DMS114 treated with DMSO at 0.1 percent for 48 hours (cell line): ENCODE data around the gene KRT8.
"Not testable (repeated sequence)": the region's sequence is repeated elsewhere in the genome, so short reads cannot be mapped to it uniquely, and the experiment has no call there.

Source experiments
- DNase-seq: peaks from one replicate; lab custom pipeline; 2025; ENCODE audit not compliant: unreplicated experiment; lab: John Stamatoyannopoulos, UW

KRT8 gene

GRCh38 chr12:52903285-52903854 is 1.5 kb downstream of the KRT8 start:
- DNase-seq = no peak

- no peak for DNase-seq
These were observed 2.9 kb downstream of the KRT8 start for GRCh38 chr12:52901715-52902541.

DNA sequence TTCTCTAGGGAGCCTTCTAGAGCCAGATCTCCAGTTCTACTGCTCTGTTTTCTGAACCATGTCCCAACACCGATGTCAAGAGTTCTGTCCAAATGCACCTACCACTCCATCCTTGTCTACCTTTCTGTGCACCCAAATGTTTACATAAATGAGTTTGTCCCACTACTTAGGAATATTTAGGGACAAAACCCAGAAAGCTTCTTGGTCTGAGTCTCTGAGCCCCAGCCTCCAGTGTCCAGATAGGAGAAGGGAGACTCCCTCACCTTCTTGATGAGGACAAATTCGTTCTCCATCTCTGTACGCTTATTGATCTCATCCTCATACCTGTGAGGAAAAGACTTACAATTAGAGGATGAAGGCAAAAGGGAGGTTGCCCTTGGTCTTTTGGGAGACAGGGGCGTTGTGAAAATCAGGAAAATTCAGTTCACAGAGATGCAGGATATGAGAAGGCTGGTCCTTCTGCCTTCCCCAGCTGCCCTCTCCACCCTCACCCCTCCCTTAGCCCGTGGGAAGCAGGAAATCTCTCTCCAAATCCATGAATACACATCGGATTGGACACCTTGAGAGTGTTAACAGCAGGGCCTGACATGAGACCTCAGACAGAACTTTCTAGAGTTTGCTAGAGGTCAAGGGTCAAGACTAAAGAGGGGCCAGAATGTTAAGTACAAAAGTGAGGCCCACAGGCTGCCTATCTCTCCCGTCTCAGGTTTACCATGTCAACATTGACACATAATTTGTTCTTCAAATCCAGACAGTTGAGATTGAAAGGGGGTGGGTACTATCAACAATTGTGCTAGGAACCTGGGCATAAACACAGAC is 3.8 kb downstream of the KRT8 start:
- no peak for DNase-seq

DNA sequence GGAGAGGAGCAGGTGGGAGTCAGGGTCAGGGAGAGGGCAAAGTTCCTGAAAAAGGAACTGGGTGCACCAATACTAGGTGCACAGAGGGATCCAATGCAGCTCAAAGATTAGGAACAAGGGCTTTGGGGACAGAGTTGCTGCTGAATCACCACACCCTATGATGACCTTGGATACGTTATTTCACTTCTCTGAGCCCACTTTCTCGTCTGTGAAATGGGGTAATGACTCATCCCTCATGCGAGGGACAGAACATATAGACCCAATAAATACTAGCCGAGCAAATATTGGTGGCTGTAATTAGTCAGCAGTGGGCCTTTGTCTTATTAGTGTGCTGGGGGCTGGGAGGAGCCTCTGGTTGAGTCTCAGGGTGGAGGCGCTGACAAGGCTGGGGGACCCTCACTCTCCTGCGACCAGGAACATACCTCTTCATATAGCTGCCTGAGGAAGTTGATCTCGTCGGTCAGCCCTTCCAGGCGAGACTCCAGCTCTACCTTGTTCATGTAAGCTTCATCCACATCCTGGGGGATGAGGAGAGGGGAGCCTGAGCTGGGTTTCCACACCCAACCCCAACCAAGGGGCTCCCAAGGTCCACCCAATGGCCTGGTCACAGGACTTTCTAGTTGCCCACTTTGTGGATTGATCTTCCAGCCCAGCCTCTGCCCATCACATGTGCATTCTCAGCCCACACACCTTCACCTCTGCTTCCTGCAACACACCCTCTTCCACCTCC is 4.5 kb downstream of the KRT8 start:
- no peak for DNase-seq

- no peak for DNase-seq
These were observed 5.4 kb downstream of the KRT8 start for GRCh38 chr12:52899338-52900035.

DNA sequence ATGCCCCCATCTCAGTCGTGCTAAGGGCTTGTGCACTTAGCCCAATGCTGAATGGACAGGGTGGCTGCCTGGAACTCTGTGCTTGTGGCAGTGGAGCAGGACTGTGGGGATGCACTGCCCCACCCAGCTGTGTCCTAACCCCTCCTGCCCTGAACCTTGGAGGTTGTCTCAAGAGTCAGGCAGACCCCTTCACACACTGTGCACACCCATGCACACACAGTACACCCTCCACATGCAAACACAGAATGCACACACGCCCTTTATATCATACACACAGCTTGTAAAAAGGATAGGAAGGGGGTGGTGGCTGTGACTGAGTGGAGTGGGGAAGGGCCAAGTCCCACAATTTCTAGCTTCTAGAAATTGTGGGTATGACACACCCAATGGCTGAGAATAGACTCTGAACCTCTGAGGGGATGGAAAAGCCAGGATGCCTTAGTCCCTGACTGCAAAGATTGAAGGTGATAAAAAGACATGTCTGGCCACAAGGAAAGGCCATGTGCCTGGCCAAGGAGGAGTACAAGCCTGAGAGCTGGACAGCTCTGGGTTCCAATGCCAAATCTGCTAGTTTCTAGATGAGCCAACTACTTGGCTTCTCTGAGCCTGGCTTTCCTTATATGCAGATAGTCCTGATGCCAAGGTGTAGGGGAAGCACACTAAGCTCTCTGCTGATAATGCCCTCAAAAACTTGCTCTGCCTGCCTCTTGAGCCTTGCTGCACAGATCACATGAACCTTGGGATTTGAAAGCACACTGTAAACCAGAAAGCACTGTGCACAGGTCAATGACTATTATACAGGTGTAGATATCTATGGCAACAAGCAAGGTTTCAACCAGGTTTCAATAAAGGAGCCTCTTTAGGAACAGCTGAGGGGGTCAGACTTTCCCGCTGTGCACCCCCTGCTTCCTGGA is 8.4 kb downstream of the KRT8 start:
- DNase-seq = no peak

- no peak for DNase-seq
These were observed 9.1 kb downstream of the KRT8 start for GRCh38 chr12:52895726-52896189.

GRCh38 chr12:52892974-52893373 is 11.9 kb downstream of the KRT8 start:
- no peak for DNase-seq

DNA sequence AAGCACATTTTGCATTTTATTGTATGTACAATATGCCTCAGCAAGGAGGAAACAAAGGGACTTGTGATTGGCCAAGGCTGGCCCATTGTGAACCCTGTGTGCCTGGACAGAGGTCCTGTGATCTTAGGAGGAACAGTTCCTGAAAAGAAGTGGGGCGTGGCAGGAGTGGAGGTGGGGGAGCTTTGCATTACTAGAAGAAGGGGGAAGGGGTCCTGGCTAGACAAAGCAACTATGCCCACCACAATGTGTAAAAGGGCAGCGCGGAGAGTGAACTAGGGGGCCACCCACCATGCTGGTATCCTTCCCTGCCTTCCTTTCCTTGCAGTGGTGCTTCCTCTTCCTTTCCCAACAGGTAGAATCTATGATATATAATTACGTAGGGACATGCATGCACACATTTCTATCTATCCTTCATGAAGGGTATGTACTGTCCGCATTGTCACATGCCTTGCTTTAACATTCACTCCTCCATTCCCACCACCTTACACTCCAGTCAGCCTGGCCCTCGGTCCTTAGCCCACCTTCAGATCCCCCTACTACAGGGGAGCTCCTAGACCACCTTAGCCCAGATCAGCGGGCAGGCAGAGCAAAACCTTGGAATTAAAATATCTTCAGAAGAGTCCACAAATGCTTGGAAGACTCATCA is 12.5 kb downstream of the KRT8 start:
- DNase-seq = no peak

DNA sequence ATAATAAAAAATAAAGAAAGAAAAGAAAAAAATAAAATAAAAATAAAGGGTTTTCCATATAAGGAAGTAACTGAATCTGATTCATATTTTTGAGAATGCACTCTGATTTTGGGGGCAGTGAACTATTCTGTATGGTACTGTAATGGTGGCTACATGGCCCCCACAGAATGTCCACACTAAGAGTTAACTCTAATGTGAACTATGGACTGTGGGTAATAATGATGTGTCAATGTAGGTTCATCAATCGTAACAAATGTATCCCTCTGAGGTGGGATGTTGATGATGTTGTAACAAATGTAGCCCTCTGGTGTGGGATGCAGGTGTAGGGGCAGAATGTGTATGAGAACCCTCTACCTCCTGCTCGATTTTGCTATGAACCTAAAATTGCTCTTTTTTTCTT is 13.8 kb downstream of the KRT8 start:
- no peak for DNase-seq

GRCh38 chr12:52890417-52890816 is 14.5 kb downstream of the KRT8 start:
- no peak for DNase-seq

GRCh38 chr12:52884526-52885293 is 20.2 kb downstream of the KRT8 start:
- peak; percentile 48 for DNase-seq

GRCh38 chr12:52880499-52880898 is 24.4 kb downstream of the KRT8 start:
- DNase-seq = not testable (repeated sequence)

- peak; percentile 93 for DNase-seq
These were observed 25.2 kb downstream of the KRT8 start for GRCh38 chr12:52879394-52880351.

GRCh38 chr12:52878507-52879393 is 26.1 kb downstream of the KRT8 start:
- DNase-seq = no peak

DNA sequence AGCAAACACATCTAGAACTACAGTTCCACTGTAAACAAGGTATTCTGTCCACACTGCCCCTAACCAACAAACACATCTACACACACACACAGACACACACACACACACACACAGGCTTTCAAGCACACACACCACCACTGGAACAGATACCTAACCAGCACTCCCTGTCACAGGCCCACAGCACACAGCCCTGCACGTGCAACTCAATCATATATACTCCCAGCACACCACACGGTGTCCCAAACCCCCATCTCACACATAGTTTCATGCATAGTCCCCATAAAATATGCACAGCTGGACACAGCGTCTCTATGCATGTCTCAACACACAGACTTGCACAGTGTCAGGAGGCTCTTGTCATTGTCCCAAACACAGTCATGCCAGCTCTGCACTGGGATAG is 27.6 kb downstream of the KRT8 start:
- no peak for DNase-seq
